Stimulated activated CD8-positive, alpha-beta memory T cell treated with anti-CD3 and anti-CD28 coated beads, Interleukin-7, amount 100 ng/mL, for 48 hours (primary cell): ENCODE data around the gene CFAP90.

Source experiments
- DNase-seq, 2 donors: peaks; one replicate each; pipeline ENCODE4 v3.0.0-alpha.2; 2020; ENCODE audit warnings: low read depth in 1 of 2; ENCODE audit errors: extremely low read depth in 1 of 2

CFAP90 gene

DNA sequence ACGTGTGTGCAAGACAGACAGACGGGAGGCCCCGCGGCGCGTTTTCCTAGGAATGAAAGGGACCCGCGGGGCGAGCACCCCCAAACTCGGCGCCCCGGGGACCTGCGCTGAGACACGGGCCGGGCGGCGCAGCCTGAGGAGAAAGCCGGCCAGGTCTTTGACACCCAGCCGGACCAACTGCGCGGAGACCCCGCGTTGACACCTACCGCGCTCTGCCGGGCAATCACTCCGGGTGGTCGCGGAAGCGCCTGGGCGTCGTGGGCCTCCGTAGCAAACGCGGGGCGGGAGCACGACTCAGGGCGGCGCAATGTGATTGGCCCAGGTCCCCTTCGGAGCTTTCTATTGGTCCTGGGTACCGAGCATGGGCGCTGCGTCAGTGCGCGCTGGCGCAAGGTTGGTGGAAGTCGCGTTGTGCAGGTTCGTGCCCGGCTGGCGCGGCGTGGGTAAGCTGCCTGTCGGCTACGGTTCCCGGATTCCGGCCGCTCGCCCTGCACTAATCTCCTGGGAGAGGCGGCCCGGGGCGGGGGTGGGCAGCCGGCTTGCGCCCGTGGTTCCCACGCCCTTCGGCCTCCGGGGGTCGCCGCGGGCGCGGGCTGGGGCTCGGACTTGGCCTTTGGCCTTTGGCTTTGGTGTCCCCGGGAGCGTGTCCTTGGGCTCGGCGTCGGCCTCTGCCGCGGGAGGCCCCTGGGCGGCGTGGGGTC lies 18.0 kb upstream of the CFAP90 start, which contains the start of the genes FASTKD3 and MTRR:
FASTKD3 (minus strand) TSS at position 259 of the 701 bp plus-strand sequence. CDS start 948 bp downstream, outside the sequence.
MTRR (plus strand) TSS at position 376 of the 701 bp plus-strand sequence. CDS start 1,647 bp downstream, outside the sequence.
- DNase-seq, result peak; percentile 83 to 89

DNA sequence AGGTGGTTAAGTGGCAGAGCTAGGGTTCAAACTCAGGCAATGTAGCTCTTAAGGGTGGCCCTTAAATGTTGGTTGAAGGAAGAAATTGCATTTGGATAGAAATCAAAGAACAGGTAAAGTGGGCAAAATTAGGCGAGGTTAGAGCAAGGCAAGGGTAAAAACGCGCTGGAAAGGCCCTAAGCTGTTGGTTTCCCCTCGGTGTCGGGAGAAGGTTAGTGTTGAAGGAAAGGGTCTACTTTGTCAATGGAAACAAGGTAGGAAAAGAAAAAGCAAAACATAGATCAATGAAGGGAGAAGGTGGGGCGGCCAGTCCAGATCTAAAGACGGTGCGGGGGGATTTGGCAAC lies 17.5 kb upstream of the CFAP90 start:
- no peak for DNase-seq

DNA sequence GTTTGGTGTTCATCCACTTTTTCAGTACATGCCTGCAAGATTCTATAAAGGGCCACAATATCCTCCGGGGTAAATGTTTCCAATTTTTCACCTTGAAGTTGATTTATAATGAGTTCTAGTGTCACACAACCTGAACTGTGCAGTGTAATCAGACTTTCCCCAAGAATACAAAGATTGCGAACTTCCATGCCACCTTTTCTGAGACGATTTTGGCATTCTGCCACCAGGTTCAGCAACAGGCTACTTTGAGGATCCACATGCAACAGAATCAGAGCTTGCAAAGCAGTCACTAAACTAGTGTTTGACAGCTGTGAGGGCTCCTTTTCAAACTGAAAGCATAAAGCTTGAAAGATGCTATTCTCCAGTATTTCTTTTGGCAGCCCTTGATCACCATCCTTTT lies 16.3 kb upstream of the CFAP90 start:
- no peak for DNase-seq

DNA sequence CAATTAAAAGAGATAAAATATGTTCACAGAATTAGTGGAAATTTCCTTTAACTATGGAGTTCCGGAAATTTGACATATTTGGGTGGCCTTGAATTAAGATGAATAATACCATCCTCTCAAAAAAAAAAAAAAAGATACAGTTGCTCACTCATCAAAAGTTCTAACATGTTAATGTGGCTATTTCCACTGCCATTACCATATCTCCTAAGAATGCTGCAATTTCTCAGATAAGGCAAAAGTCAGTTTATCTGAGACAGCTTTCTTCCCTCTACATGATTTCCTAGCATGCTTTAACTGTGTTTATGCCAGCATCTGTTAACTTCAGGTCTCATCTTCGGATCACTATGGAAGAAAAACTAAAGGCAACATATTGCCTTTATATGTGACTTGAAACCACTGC lies 15.3 kb upstream of the CFAP90 start:
- DNase-seq, result no peak

DNA sequence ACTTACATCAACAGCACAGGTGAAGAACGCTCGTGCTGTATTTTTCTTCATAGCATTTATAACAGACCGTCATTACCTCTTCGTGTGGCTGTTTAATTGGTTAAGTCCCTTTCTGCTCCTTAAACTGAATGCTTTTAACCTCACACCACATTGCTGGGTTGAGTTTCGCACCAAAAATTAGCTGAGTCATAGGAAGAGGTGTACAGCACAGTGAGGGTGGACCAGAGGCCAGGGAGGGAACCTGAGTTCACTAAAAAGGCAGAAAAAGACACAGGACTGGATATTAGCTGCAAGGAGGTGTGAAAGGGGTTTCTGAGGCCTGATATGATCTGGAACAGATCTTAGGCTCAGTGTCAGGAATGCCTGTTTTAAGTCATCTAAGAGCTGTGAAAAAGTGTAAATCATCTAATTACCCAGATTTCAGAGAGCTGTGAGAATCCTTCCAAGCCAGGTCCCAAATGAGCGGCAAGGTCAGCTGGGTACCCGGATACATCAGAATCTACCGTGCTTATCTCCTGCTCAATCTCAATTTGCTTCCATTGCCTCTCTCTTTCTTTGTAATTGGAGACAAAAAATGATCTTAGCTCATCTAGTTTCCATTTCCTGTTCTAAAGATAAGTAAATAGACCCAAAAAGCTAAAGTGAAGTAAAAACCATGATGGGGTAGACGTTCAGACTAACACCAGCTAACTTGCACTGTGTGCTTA lies 7.1 kb upstream of the CFAP90 start:
- no peak for DNase-seq

DNA sequence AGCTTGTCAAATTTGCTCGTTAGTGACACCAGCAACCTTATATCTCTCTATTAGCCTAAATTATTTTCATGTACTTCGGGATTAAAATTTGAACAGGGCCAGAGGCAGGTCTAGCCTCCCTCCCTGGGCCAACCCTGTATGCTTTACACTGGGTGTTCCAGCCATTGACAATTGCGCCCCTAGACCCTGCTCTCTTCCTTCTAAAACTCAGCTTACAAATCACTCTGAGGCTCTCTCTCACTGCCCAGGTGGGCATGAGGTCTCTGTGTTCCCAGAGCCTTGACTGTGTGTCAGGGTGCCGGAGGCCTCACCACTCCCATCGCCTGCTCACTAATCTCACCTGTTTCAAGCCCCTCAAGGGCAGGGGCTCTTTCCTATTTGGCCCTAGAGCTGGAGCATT lies 6.4 kb upstream of the CFAP90 start:
- DNase-seq, result no peak

DNA sequence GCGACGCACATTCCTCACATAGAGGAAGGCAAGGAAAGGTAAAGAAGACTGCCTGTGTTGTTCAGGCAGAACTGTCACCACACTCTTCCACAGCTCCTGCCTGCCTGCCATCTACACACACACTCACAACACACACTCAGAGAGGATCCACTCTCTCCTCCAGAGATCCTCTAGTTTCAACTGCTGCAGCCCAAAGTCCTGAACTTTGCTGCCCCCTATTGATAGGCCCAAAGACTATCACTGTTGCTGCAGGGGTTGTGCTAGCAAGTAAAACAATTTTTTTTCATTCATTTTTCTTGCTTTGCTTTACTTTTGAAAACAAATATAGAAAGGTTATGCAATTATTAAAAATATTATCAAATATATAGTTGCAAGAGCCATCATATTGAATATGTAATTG lies 5.9 kb upstream of the CFAP90 start:
- no peak for DNase-seq

DNA sequence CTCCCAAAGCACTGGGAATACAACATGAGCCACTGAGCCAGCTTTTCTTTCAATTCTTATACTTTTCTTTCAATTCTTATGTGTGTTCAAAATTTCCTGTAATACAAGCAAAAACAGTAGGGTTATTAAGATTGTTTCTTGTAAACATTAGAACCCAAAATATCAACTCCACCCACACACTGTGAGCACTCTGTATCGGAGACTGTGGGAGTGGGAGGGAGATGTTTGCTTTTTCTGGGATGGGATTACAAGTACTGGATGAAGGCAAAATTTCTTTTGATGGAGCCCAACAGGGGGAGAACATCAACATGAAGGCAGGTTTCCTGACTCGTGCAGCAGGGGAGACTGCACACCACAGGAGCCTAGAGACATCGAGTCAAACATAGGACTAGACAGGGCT lies 4.7 kb upstream of the CFAP90 start:
- no peak for DNase-seq

DNA sequence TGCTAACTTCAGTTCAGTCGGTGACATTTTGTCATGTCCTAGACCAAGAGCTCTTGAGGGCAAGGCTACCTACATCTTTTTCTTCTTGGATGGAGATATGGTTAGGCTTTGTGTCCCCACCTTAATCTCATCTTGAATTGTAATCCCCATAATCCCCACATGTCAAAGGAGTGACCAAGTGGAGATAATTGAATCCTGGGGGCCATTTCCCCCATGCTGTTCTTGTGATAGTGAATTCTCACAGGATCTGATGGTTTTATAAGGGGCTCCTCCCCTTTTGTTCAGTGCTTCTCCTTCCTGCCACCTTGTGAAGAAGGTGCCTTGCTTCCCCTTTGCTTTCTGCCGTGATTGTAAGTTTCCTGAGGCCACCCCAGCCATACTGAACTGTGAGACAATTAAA lies 2.1 kb upstream of the CFAP90 start:
- DNase-seq, result no peak

DNA sequence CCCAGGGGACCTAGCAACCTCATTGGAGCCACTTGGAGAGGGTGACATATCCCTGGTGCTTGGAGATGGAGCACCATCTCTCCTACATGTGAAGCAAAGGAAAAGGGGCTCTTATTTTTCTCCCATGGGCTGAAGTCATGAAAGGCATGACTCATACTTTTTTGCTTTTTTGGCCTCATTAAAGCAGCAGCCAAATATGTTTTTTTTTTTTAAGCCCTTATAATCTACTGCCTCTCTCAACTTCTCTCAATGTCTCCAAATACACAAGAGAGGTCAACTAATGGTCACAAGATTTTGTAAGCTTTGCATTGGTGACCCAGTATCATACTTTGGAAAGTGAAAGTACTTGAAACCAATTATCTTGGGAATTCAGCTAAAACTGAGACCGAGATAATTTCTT lies 1.6 kb upstream of the CFAP90 start:
- no peak for DNase-seq

DNA sequence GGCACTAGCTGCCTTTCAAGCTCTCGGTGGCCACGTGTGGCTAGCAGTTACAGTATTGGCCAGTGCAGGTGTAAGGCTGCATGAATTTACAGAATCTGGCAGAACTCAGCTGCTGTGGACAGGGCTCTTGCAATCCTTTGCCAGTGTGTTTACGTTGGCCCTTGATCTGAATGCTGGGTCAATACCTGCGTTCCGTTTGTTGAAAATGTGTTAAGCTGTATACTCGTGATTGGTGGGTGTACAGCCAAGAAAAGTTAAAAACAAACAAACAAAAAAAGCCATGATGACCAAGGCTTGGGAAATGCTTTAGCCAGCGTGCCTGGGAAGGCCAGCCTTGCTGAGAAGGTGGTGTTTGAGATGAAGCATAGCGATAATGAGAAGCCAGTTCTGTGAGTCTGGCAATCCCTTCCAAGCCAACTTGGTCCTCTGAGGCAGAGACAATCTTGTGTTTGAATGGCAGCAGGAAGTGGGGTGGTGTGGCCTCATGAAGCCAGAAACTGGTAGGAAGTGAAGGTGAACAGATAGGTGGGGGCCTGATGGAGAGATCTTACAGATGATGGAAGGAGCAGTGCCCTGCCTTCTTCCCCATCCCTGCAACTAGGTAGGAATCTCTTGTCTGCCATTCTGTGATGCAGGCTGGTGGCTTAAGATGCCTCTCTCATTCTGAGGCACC lies 820 bp upstream of the CFAP90 start:
- no peak for DNase-seq

DNA sequence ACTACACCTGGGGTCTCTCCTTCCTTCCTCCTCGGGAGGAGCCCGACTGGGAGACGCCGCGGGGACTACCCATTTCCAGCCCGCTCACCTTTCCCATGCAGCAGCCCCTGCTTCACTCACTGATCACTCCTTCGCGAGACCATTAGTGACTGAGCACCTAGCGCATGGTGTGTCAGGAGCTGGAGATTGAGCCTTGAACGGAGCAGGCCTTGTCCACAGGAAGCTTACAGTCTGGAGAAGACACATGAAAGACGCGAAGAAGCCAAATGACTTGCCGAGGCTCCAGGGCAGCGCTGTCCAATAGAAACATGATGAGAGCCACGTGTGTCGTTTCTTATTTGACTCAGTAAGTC lies 283 bp upstream of the CFAP90 start:
- DNase-seq, result no peak

DNA sequence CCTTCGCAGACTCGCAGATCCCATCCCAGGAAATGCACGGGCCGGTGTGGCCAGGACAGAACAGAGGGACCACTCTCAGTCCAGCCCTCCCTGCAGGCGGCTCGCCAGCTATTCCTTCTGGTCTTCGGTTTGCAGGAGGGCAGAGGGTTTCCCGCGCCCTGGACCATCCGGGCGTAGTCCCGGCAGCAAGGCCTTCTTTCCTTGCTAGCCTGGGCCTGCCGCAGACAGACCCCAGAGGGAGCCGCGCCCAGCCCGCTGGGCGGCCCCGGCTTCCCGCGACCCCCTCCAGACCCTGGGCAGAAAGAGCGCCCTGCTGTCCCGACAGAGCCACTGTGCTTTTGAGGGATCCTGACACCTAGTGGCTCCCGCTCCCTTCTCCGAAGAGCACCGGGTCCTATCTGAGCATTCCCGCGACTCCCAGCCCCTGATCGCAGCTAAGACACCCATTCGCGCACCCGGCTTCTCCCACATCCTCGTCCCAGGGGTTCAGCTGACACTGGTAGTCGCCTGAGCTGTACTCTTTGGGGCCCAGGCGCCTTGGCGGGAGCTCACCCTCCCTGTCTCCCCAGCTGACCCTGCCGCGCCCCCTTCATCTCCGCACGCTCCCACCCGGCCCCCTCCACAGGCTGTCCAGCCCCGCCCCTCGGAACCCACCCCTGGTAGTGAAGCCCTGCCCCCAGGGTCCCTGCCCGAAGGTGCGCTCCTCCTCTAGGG lies 1.1 kb downstream of the CFAP90 start:
- no peak for DNase-seq

DNA sequence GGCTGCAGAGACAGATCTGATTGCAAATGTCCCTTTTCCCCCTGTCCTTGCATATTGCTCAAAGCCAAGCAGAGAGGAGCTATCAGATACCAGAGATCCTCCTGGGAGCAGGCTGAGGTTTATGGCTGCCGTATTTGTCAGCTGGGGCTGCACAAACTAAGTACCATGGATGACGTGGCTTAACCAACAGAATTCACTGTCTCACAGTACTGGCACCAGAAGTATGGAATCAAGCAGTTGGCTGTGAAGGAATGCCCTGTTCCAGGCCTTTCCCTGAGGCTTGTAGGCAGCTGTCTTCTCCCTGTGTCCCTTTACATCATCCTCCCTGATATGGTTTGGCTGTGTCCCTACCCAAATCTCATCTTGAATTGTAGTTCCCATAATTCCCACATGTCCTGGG lies 2.6 kb downstream of the CFAP90 start:
- DNase-seq, result no peak

DNA sequence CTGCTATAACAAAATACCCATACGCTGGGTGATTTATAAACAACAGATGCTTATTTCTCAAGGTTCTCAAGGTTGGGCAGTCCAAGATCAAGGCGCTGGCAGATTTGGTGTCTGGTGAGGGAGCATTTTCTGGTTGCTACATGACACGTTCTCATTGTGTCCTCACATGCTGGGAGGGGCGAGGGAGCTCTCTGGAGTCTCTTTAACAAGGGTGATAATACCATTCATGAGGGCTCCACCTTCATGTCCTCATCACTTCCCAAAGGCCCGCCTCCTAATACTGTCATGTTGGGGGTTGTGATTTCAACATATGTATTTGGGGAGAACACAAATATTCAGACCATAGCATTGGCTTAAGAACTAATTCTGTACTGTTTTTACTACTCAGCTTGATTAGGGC lies 4.6 kb downstream of the CFAP90 start:
- no peak for DNase-seq

DNA sequence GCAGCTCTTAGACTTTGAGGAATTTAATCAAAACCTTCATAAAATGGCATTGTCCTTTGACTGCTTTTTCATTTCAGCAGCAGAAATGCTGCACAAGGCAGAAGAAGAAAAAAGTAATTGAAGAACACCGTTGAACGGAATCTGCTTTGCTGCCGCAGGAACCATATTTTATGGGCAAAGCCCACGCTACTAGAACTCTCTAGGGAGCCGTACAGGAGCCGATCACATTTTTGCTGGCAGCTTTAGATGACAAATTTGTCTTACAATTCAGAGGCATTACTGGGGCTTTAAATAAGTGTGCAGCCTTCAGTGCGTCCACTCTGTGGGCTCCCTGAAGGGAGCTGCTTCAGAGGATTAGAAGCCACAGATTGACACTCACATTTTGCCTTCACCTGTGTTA lies 5.4 kb downstream of the CFAP90 start:
- DNase-seq, result no peak

DNA sequence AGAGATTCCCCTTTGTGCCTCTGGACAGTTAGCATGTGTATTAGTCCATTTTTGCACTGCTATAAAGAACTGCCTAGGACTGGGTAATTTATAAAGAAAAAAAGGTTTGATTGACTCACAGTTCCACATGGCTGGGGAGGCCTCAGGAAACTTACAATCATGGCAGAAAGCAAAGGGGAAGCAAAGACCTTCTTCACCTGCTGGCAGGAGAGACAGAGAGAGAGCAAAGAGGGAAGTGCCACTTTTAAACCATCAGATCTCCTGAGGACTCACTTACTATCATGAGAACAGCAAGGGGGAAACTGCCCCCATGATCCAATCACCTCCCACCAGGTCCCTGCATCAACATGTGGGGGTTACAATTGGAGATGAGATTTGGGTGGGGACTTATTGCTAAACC lies 6.0 kb downstream of the CFAP90 start:
- no peak for DNase-seq

DNA sequence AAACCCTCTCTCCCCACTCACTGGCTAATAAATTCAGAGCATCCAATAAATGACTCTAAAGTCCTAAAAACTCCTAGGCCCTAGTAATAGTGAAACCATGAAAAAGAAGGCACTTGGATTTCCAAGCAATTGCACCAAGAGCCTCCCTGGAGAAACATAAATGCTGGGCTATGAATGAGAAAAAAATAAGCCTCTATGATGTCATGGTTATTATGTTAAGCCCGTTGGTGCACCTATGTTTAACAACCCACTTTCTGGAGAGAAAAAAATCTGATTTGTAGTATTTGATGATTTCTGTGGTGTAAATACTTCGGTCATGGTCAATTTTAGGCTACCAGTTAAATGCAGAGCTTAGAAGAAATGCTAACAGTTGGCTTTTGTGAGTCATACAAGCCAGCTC lies 8.4 kb downstream of the CFAP90 start:
- no peak for DNase-seq

DNA sequence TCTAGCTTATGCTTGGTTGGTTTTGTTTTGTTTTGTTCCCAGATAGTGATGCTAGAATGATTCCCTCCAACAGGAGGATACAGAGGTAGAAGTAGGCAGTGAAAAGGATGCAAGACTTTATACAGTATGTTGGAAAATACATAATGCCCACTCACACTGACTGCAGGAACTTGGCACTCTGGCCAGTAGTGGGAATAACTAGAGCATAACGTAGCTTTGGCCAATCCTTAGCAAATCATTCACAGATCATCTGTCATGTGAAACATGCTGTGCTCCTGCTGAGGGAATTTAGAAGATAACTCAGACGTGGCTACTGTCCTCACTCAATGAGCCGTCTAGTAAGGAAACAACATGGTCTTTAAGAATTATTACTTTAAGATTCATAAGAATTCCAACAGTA lies 13.5 kb downstream of the CFAP90 start:
- no peak for DNase-seq

DNA sequence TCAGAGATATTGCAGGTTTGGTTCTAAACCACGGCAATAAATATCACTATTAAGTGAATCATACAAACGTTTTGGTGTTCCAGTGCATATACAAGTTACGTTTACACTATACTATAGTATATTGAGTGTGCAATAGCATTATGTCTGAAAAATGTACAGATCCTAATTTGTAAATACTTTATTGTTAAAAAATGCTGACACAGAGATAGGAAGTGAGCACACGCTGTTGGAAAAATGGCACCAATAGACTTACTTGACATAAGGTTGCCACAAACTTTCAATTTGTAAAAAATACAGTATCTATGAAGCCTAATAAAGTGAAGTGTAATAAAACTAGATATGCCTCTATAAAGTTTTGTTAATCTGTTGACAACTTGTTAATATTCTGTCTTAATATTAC lies 16.0 kb downstream of the CFAP90 start:
- no peak for DNase-seq

DNA sequence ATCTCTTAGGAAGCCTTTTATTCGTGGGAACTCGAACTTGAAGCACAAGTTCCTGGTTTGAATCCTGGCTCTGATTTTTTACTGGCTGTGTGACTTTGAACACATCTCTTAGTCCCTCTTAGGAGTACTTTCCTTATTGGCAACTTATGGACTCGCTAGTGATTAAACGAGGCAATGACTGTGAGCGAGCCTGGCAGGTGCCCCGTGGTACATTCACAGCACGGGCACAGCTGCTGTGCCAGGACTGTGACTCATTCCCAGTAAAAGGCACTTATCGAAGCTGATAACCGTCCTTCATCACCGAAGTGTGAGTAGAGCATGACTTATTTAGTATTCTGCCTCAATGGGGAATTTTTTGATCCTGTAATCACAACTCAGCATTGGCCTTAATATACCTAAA lies 22.7 kb downstream of the CFAP90 start:
- DNase-seq, result no peak

DNA sequence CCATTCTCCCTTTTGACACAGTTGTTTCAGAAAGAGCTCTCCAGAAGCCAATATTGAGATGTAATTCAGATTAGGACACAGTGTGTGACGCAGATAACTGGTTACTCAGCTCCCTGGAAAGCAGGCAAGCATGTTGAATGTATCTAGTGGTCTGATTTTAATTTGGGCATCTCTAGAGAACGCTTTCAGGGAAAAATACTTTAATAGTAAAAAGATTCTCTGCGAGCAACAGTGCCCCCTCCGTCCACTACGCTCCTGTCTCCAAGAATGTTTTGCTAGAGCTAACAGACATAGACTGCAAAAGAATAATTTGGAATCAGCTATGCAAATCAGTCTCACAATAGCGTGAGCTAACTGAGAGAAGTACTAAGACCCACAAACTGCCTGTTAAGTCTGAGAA lies 23.3 kb downstream of the CFAP90 start:
- DNase-seq, result no peak
